ENCODE data around the gene OXCT1. TPM values are rescaled to one million over a fixed set of nuclear protein-coding genes. Genes with fewer than 3 reads are reported as not detected.
"Not testable (repeated sequence)": the region's sequence is repeated elsewhere in the genome, so short reads cannot be mapped to it uniquely, and the experiment has no call there.

The OXCT1 gene
- polyA plus RNA-seq, 3 donors, result 49.6 to 55.4 (median 50.7) TPM

GRCh38 chr5:41840251-41840650 is 30.0 kb downstream of the OXCT1 start:
- DNase-seq, result no peak

- DNase-seq, result no peak
Observed at GRCh38 chr5:41837793-41838192, 32.4 kb downstream of the OXCT1 start.

- DNase-seq, result peak; percentile 23
Observed at GRCh38 chr5:41835645-41836044, 34.6 kb downstream of the OXCT1 start.

- no peak for DNase-seq
Observed at GRCh38 chr5:41834506-41834905, 35.7 kb downstream of the OXCT1 start.

GRCh38 chr5:41832430-41832829 is 37.8 kb downstream of the OXCT1 start:
- no peak for DNase-seq

- no peak for DNase-seq
Observed at GRCh38 chr5:41831155-41831554, 39.1 kb downstream of the OXCT1 start.

GRCh38 chr5:41827792-41828191 is 42.4 kb downstream of the OXCT1 start:
- no peak for DNase-seq

- DNase-seq, result no peak
Observed at GRCh38 chr5:41822036-41822435, 48.2 kb downstream of the OXCT1 start.

- DNase-seq, result no peak
Observed at GRCh38 chr5:41821051-41821450, 49.2 kb downstream of the OXCT1 start.

GRCh38 chr5:41820150-41820549 is 50.1 kb downstream of the OXCT1 start:
- no peak for DNase-seq

- no peak for DNase-seq
Observed at GRCh38 chr5:41817625-41818301, 52.5 kb downstream of the OXCT1 start.

- DNase-seq, result no peak
Observed at GRCh38 chr5:41815663-41816229, 54.5 kb downstream of the OXCT1 start.

- no peak for DNase-seq
Observed at GRCh38 chr5:41815261-41815660, 55.0 kb downstream of the OXCT1 start.

GRCh38 chr5:41814306-41814705 is 55.9 kb downstream of the OXCT1 start:
- DNase-seq, result not testable (repeated sequence)

GRCh38 chr5:41812156-41812555 is 58.1 kb downstream of the OXCT1 start:
- no peak for DNase-seq

GRCh38 chr5:41809128-41809527 is 61.1 kb downstream of the OXCT1 start:
- DNase-seq, result no peak

GRCh38 chr5:41808294-41808693 is 61.9 kb downstream of the OXCT1 start:
- no peak for DNase-seq

GRCh38 chr5:41797662-41798061 is 72.6 kb downstream of the OXCT1 start:
- DNase-seq, result no peak

GRCh38 chr5:41796061-41796460 is 74.2 kb downstream of the OXCT1 start:
- DNase-seq, result no peak

GRCh38 chr5:41795125-41795524 is 75.1 kb downstream of the OXCT1 start:
- no peak for DNase-seq

- DNase-seq, result no peak
Observed at GRCh38 chr5:41794471-41794870, 75.8 kb downstream of the OXCT1 start.

GRCh38 chr5:41793141-41793770 is 77.0 kb downstream of the OXCT1 start:
- DNase-seq, result peak; percentile 60

GRCh38 chr5:41790038-41790776 is 80.0 kb downstream of the OXCT1 start:
- DNase-seq, result no peak

All from renal pelvis (tissue), 4 donors.